ENCODE measurements around the gene ATRN. TPM values are rescaled to one million over a fixed set of nuclear protein-coding genes. Genes with fewer than 3 reads are reported as not detected.

Gene ATRN
- total and polyA plus RNA-seq, 8 donors = 2.9 to 63.9 (median 24.2) TPM

- H3K36me3 ChIP-seq = no peaks in the 10 kb centered on the region
- intact Hi-C loops (cut with DNase I; ENCODE audit: low total_unique reads) = no loop called here
- no peaks in the 10 kb centered on the region for H3K27me3 ChIP-seq
- H3K4me3 ChIP-seq = no peak overlapping the region
- DNase-seq = no peak
- peaks cover 0 to 7% (median 3%) of the 10 kb centered on the region in 4 donors for H3K9me3 ChIP-seq
- no peak for TF ChIP-seq POLR2AphosphoS5 (IDR thresholded peaks at IDR 0.05)
- TF ChIP-seq POLR2A (IDR thresholded peaks at IDR 0.05) = no peak
- no peak for TF ChIP-seq CTCF (IDR thresholded peaks at IDR 0.05)
- no peak for TF ChIP-seq EP300 (IDR thresholded peaks at IDR 0.05)
- 71 to 88% (median 82%) methylated on average over 2 to 9 of the region's 9 CpGs for WGBS, 5 donors
- H3K4me1 ChIP-seq = peaks cover 0 to 11% (median 5%) of the 10 kb centered on the region in 4 donors
- no peak overlapping the region for H3K27ac ChIP-seq
Observed at GRCh38 chr20:3691897-3692296, 221.1 kb downstream of the ATRN start.

- Histone ChIP-seq H3K4me1 (peaks cover 0 to 2% (median under 1%) of the 10 kb centered on the region in 4 donors), H3K27ac (no peak overlapping the region), H3K36me3 (no peaks in the 10 kb centered on the region), H3K9me3 (peaks cover 0 to 7% (median 3%) of the 10 kb centered on the region in 4 donors), H3K4me3 (no peak overlapping the region), H3K27me3 (no peaks in the 10 kb centered on the region)
- WGBS, 5 donors = 85 to 90% (median 86%) methylated on average over 10 to 23 of the region's 23 CpGs
- TF ChIP-seq POLR2AphosphoS5 (IDR thresholded peaks at IDR 0.05) (no peak), POLR2A (IDR thresholded peaks at IDR 0.05) (no peak), CTCF (IDR thresholded peaks at IDR 0.05) (no peak), EP300 (IDR thresholded peaks at IDR 0.05) (no peak)
- DNase-seq = no peak
- intact Hi-C loops (cut with DNase I; ENCODE audit: low total_unique reads) = no loop called here
Observed at GRCh38 chr20:3692706-3693294, 222.0 kb downstream of the ATRN start.

GRCh38 chr20:3693376-3693775 is 222.6 kb downstream of the ATRN start:
- DNase-seq = no peak
- 82 to 88% (median 84%) methylated on average over 10 to 13 of the region's 13 CpGs for WGBS, 5 donors
- Histone ChIP-seq H3K9me3 (peaks cover 0 to 7% (median 3%) of the 10 kb centered on the region in 4 donors), H3K36me3 (no peaks in the 10 kb centered on the region), H3K4me1 (no peaks in the 10 kb centered on the region), H3K27me3 (no peaks in the 10 kb centered on the region), H3K4me3 (no peak overlapping the region), H3K27ac (no peak overlapping the region)
- no peak for TF ChIP-seq POLR2A (IDR thresholded peaks at IDR 0.05)
- TF ChIP-seq EP300 (IDR thresholded peaks at IDR 0.05) = no peak
- no peak for TF ChIP-seq POLR2AphosphoS5 (IDR thresholded peaks at IDR 0.05)
- no peak for TF ChIP-seq CTCF (IDR thresholded peaks at IDR 0.05)
- intact Hi-C loops (cut with DNase I; ENCODE audit: low total_unique reads) = no loop called here

GRCh38 chr20:3694864-3695263 is 224.0 kb downstream of the ATRN start:
- TF ChIP-seq POLR2AphosphoS5 (IDR thresholded peaks at IDR 0.05) (no peak), POLR2A (IDR thresholded peaks at IDR 0.05) (no peak), EP300 (IDR thresholded peaks at IDR 0.05) (no peak), CTCF (IDR thresholded peaks at IDR 0.05) (no peak)
- DNase-seq = no peak
- WGBS, 5 donors = 83 to 98% (median 91%) methylated on average over 5 of the region's 5 CpGs
- intact Hi-C loops (cut with DNase I; ENCODE audit: low total_unique reads) = no loop called here
- no peak overlapping the region for H3K27ac ChIP-seq
- no peaks in the 10 kb centered on the region for H3K36me3 ChIP-seq
- no peak overlapping the region for H3K4me3 ChIP-seq
- peaks cover 0 to 7% (median 3%) of the 10 kb centered on the region in 4 donors for H3K9me3 ChIP-seq
- no peaks in the 10 kb centered on the region for H3K4me1 ChIP-seq
- no peaks in the 10 kb centered on the region for H3K27me3 ChIP-seq

Measured in stomach (tissue), 9 donors.